H1 (cell line): ENCODE data around the gene TTC8. TPM values are rescaled to one million over a fixed set of nuclear protein-coding genes. Genes with fewer than 3 reads are reported as not detected.

Experiments used
- CTCF ChIA-PET: fragments of 300-600 bp; sonication (Branson Sonifier 250); formaldehyde crosslinking; loops from one replicate; lab custom pipeline; 2021; ENCODE audit not compliant: partially characterized antibody; lab: Charles Lee
- POLR2A ChIA-PET: fragments of 300-600 bp; sonication (Branson Sonifier 250); formaldehyde crosslinking; loops from one replicate; lab custom pipeline; 2021; ENCODE audit warnings: inconsistent platforms; ENCODE audit not compliant: partially characterized antibody; lab: Charles Lee
- DNase-seq, 2 experiments: peaks; one replicate each; pipeline versions ENCODE4 v3.0.0 to v3.0.0-alpha.2; 2010 to 2022; ENCODE audit warnings: low spot score in 2 of 2, low read depth in 1 of 2, mixed read lengths in 1 of 2
- FAIRE-seq: peaks from 2 replicates; lab custom pipeline; 2011; peaks lifted over from hg19 to GRCh38; lab: Jason Lieb, UNC
- H2AFZ ChIP-seq: 2 replicates; pipeline ENCODE4 v1.8.1; 2012; ENCODE audit warnings: low read length, inconsistent platforms
- H2AK5ac ChIP-seq: 2 replicates; pipeline ENCODE4 v1.6.1; 2013; ENCODE audit warnings: low read depth, low read length
- H2BK120ac ChIP-seq: replicated peaks from 2 replicates; pipeline ENCODE3; 2013; ENCODE audit warnings: low read depth, low read length, inconsistent platforms
- H2BK12ac ChIP-seq: 2 replicates; pipeline ENCODE4 v1.6.1; 2013; ENCODE audit warnings: low read depth, low read length
- H2BK15ac ChIP-seq: 2 replicates; pipeline ENCODE4 v1.6.1; 2013; ENCODE audit warnings: low read length
- H2BK20ac ChIP-seq: 2 replicates; pipeline ENCODE4 v1.6.1; 2013; ENCODE audit warnings: low read length
- H2BK5ac ChIP-seq: 2 replicates; pipeline ENCODE4 v1.6.1; 2013; ENCODE audit warnings: low read depth, low read length
- H3K14ac ChIP-seq: 2 replicates; pipeline ENCODE4 v1.6.1; 2013; ENCODE audit warnings: inconsistent platforms; ENCODE audit not compliant: insufficient read length
- H3K18ac ChIP-seq: 2 replicates; pipeline ENCODE4 v1.6.1; 2013; ENCODE audit warnings: low read length; ENCODE audit errors: extremely low read depth
- H3K23ac ChIP-seq: 2 replicates; pipeline ENCODE4 v1.6.1; 2013; ENCODE audit warnings: inconsistent platforms; ENCODE audit not compliant: insufficient read length
- H3K23me2 ChIP-seq: 2 replicates; pipeline ENCODE4 v1.6.1; 2013; ENCODE audit warnings: low read depth, low read length
- H3K27ac ChIP-seq: 2 replicates; pipeline ENCODE4 v1.6.1; 2011; ENCODE audit warnings: low read depth, low read length, inconsistent platforms
- H3K27me3 ChIP-seq, 4 experiments: replicated peaks in 1 of 4; 1 replicate in 1 of 4; 2 replicates in 3 of 4; pipeline versions ENCODE4 v1.6.1 to v1.8.1; 2011 to 2013; ENCODE audit warnings: low read length in 3 of 4, mild to moderate bottlenecking in 3 of 4, inconsistent platforms in 2 of 4, mixed read lengths in 2 of 4, moderate library complexity in 1 of 4; ENCODE audit not compliant: control insufficient read depth in 3 of 4, insufficient read depth in 3 of 4; ENCODE audit errors: extremely low read depth in 1 of 4
- H3K36me3 ChIP-seq, 4 experiments: 2 replicates each; pipeline versions ENCODE4 v1.6.1 to v1.8.1; 2011 to 2013; ENCODE audit warnings: mild to moderate bottlenecking in 4 of 4, low read length in 3 of 4, moderate library complexity in 2 of 4, control low read depth in 1 of 4, inconsistent platforms in 1 of 4; ENCODE audit not compliant: insufficient read depth in 4 of 4, control insufficient read depth in 2 of 4
- H3K4ac ChIP-seq: replicated peaks from 2 replicates; pipeline ENCODE3; 2013; ENCODE audit warnings: low read length, low read depth, mixed read lengths, inconsistent platforms; ENCODE audit not compliant: insufficient read length
- H3K4me1 ChIP-seq, 4 experiments: replicated peaks in 1 of 4; 1 replicate in 1 of 4; 2 replicates in 3 of 4; pipeline versions ENCODE4 v1.6.1 to v1.8.1; 2011 to 2013; ENCODE audit warnings: low read length in 3 of 4, inconsistent platforms in 2 of 4, mixed read lengths in 1 of 4; ENCODE audit not compliant: insufficient read depth in 4 of 4, control insufficient read depth in 3 of 4
- H3K4me2 ChIP-seq, 2 experiments: 2 replicates each; pipeline versions ENCODE4 v1.6.1 to v1.8.1; 2011 to 2013; ENCODE audit warnings: low read depth in 2 of 2, low read length in 2 of 2, control low read depth in 1 of 2, inconsistent platforms in 1 of 2, mild to moderate bottlenecking in 1 of 2; ENCODE audit not compliant: insufficient read depth in 1 of 2
- H3K4me3 ChIP-seq, 4 experiments: fragments of 200-600, 300-600 bp in 1 of 4; sonication (generic), shearing (Covaris generic), sonication (Bioruptor Twin) in 1 of 4; 2 replicates each; pipeline versions ENCODE4 v1.5.1 to v1.8.1; 2011 to 2016; ENCODE audit warnings: low read length in 4 of 4, low read depth in 3 of 4, control low read depth in 2 of 4, inconsistent platforms in 2 of 4, mild to moderate bottlenecking in 2 of 4, mixed read lengths in 1 of 4, moderate library complexity in 1 of 4; ENCODE audit not compliant: insufficient read depth in 2 of 4; ENCODE audit errors: extremely low read depth in 1 of 4
- H3K56ac ChIP-seq: replicated peaks from 2 replicates; pipeline ENCODE3; 2013; ENCODE audit warnings: low read depth, mild to moderate bottlenecking, mixed read lengths, low read length, inconsistent platforms; ENCODE audit not compliant: insufficient read length
- H3K79me1 ChIP-seq: 2 replicates; pipeline ENCODE4 v1.6.1; 2013; ENCODE audit warnings: low read depth, low read length, control low read depth
- H3K79me2 ChIP-seq, 2 experiments: 2 replicates each; pipeline versions ENCODE4 v1.6.1 to v1.8.1; 2012 to 2013; ENCODE audit warnings: low read length in 2 of 2, mild to moderate bottlenecking in 2 of 2, inconsistent platforms in 1 of 2; ENCODE audit not compliant: insufficient read depth in 2 of 2, control insufficient read depth in 1 of 2
- H3K9ac ChIP-seq, 4 experiments: replicated peaks in 1 of 4; 1 replicate in 1 of 4; 2 replicates in 3 of 4; pipeline versions ENCODE4 v1.6.1 to v1.8.1; 2011 to 2013; ENCODE audit warnings: low read depth in 3 of 4, low read length in 3 of 4, control low read depth in 2 of 4, mild to moderate bottlenecking in 2 of 4, moderate library complexity in 2 of 4, inconsistent platforms in 1 of 4; ENCODE audit errors: extremely low read depth in 1 of 4
- H3K9me3 ChIP-seq, 2 experiments: 2 replicates each; pipeline versions ENCODE4 v1.6.1 to v1.8.1; 2012 to 2013; ENCODE audit warnings: mild to moderate bottlenecking in 2 of 2, moderate library complexity in 2 of 2, control low read depth in 1 of 2, inconsistent platforms in 1 of 2, low read depth in 1 of 2, low read length in 1 of 2, mixed read lengths in 1 of 2; ENCODE audit not compliant: insufficient read depth in 2 of 2
- H4K20me1 ChIP-seq, 2 experiments: replicated peaks in 1 of 2; 2 replicates each; pipeline versions ENCODE3 to v1.8.1; 2011 to 2013; ENCODE audit warnings: inconsistent platforms in 2 of 2, low read length in 2 of 2, mild to moderate bottlenecking in 1 of 2; ENCODE audit not compliant: insufficient read depth in 2 of 2, control insufficient read depth in 1 of 2
- H4K5ac ChIP-seq: 2 replicates; pipeline ENCODE4 v1.6.1; 2013; ENCODE audit warnings: low read length, low read depth, mixed read lengths, inconsistent platforms; ENCODE audit not compliant: insufficient read length
- H4K8ac ChIP-seq: 2 replicates; pipeline ENCODE4 v1.8.0; 2013; ENCODE audit warnings: mild to moderate bottlenecking, moderate library complexity, low read length, inconsistent platforms; ENCODE audit not compliant: insufficient read depth; ENCODE audit errors: extremely low read depth
- H4K91ac ChIP-seq: replicated peaks from 2 replicates; pipeline ENCODE3; 2013; ENCODE audit warnings: low read length, mixed read lengths, inconsistent platforms; ENCODE audit not compliant: insufficient read length
- ASH2L ChIP-seq: fragments of 200-600, 300-600 bp; sonication (generic); IDR thresholded peaks from one replicate; pipeline ENCODE4 v1.7.1; 2017; ENCODE audit warnings: low read length
- ATF2 ChIP-seq: IDR thresholded peaks from 2 replicates; pipeline ENCODE4 v1.6.1; 2012; ENCODE audit warnings: low read length, inconsistent platforms
- CBX8 ChIP-seq: fragments of 300-800, 300-1000 bp; sonication (generic); IDR thresholded peaks from 2 replicates; pipeline ENCODE4 v1.7.1; 2016; ENCODE audit warnings: low read depth, low read length, borderline replicate concordance
- CHD1 ChIP-seq: IDR thresholded peaks from 2 replicates; pipeline ENCODE4 v1.6.1; 2012; ENCODE audit warnings: low read depth, low read length, improper control_type of control experiment
- HDAC2 ChIP-seq, 2 experiments: fragments of 300-600 bp in 1 of 2; sonication (generic) in 1 of 2; IDR thresholded peaks; 2 replicates each; pipeline ENCODE4 v1.6.1; 2011 to 2012; ENCODE audit warnings: low read depth in 2 of 2, low read length in 2 of 2, mild to moderate bottlenecking in 2 of 2, moderate library complexity in 2 of 2, borderline replicate concordance in 1 of 2, inconsistent platforms in 1 of 2
- JUND ChIP-seq: IDR thresholded peaks from 2 replicates; pipeline ENCODE4 v1.6.1; 2011; ENCODE audit warnings: mild to moderate bottlenecking, improper control_type of control experiment, low read length
- KDM1A ChIP-seq: fragments of 200-600, 300-600 bp; sonication (generic); IDR thresholded peaks from 2 replicates; pipeline ENCODE4 v1.7.1; 2016; ENCODE audit warnings: mild to moderate bottlenecking, low read length, borderline replicate concordance
- MAFK ChIP-seq: IDR thresholded peaks from 2 replicates; pipeline ENCODE4 v1.6.1; 2012; ENCODE audit warnings: low read depth, mild to moderate bottlenecking, improper control_type of control experiment, low read length
- POU5F1 ChIP-seq: IDR thresholded peaks from 2 replicates; pipeline ENCODE4 v1.6.1; 2011; ENCODE audit warnings: low read depth, mild to moderate bottlenecking, low read length, moderate library complexity
- RFX5 ChIP-seq: IDR thresholded peaks from 2 replicates; pipeline ENCODE4 v1.6.1; 2011; ENCODE audit warnings: low read depth, low read length, improper control_type of control experiment, borderline replicate concordance
- TEAD4 ChIP-seq: IDR thresholded peaks from 2 replicates; pipeline ENCODE4 v1.6.1; 2012; ENCODE audit warnings: low read depth, low read length, inconsistent platforms, mixed read lengths
- WGBS, 2 experiments: shearing (Covaris generic) in 1 of 2; methylation state at CpG; one replicate each; pipeline versions ENCODE4 v1.1.6 to v1.1.7; 2013 to 2015; ENCODE audit warnings: low lambda C conversion rate in 2 of 2, mixed read lengths in 2 of 2, inconsistent platforms in 1 of 2, low coverage in 1 of 2, missing lambda C conversion rate in 1 of 2; ENCODE audit not compliant: insufficient replicate concordance in 2 of 2, insufficient coverage in 1 of 2, insufficient read length in 1 of 2; ENCODE audit errors: extremely low coverage in 1 of 2, missing lambda C conversion rate in 1 of 2; 5-methylcytosine and 5-hydroxymethylcytosine counted together
- polyA plus RNA-seq, 7 experiments: library from polyadenylated mRNA; depleted of rRNA in 3 of 7; stranded (reverse) in 5 of 7; unstranded in 2 of 7; fragments of >200 nt in 5 of 7; fragments of 200-250 nt in 2 of 7; gene quantifications; 1 replicate in 5 of 7; 2 replicates in 1 of 7; 4 replicates in 1 of 7; pipeline versions ENCODE4 v1.2.1 to v1.2.3, GENCODE V29; 2011 to 2013; ENCODE audit warnings: missing spikeins in 2 of 7, mixed read lengths in 2 of 7
- total RNA-seq: library from RNA; stranded (reverse); fragmentation: NEBNext Ultra II Directional; extraction: Animal tissue kit (Norgen Biotek cat#: 25700); gene quantifications from 2 replicates; pipeline ENCODE4 v1.2.1, GENCODE V29; 2021

TTC8 gene
- total and polyA plus RNA-seq, 2 of the 8 experiments (the other 6 are each of a cell fraction or from before 2014, with no cell fraction given), result 13.1 to 13.5 TPM

- H3K9me3 ChIP-seq, result 0 out of 4 replicates have a peak, but pooled peaks cover 0 to 4% of the 10 kb centered on the region in 2 experiments
- peaks cover 0 to 4% (median 1%) of the 10 kb centered on the region in 4 experiments; a peak in 2 of 8 replicates for H3K36me3 ChIP-seq
- FAIRE-seq (no peak), DNase-seq (no peak)
- H4K5ac ChIP-seq, result no peak overlapping the region
- no peaks in the 10 kb centered on the region for H3K4me1 ChIP-seq
- no peak overlapping the region for H3K4me3 ChIP-seq
- no peak overlapping the region for H4K91ac ChIP-seq
- no peaks in the 10 kb centered on the region for H3K23me2 ChIP-seq
- CTCF ChIA-PET, result no interaction called here
- no peak overlapping the region for H3K18ac ChIP-seq
- no peak overlapping the region for H3K4ac ChIP-seq
- H2BK20ac ChIP-seq, result no peak overlapping the region
- no peak overlapping the region for H3K9ac ChIP-seq
- H2BK12ac ChIP-seq, result no peak overlapping the region
- H2BK120ac ChIP-seq, result no peak overlapping the region
- no peaks in the 10 kb centered on the region for H3K79me2 ChIP-seq
- H3K56ac ChIP-seq, result no peak overlapping the region
- no peak overlapping the region for H3K4me2 ChIP-seq
- no peak overlapping the region for H4K8ac ChIP-seq
- no peak overlapping the region for H2AK5ac ChIP-seq
- H2AFZ ChIP-seq, result no peak overlapping the region
- no peaks in the 10 kb centered on the region for H3K27me3 ChIP-seq
- 85% methylated on average over 1 of the region's 1 CpG; no CpG with 5 or more reads in 1 of the 2 experiments for WGBS, 2 experiments
- POLR2A ChIA-PET, result interaction anchor here (1.3 kb wide), 1 partner anchor 13 kb away, joined by 4 read pairs; no protein-coding TSS in a partner anchor
- H2BK15ac ChIP-seq, result no peak overlapping the region
- H3K23ac ChIP-seq, result no peak overlapping the region
- no peaks in the 10 kb centered on the region for H4K20me1 ChIP-seq
- no peak overlapping the region for H2BK5ac ChIP-seq
- no peak overlapping the region for H3K27ac ChIP-seq
- H3K79me1 ChIP-seq, result no peaks in the 10 kb centered on the region
- no peak overlapping the region for H3K14ac ChIP-seq
- no peak for TF ChIP-seq TEAD4
- TF ChIP-seq POU5F1, result no peak
- no peak for TF ChIP-seq HDAC2 (IDR thresholded peaks at IDR 0.05; ENCODE audit: borderline replicate concordance in 1 of 2, low read depth in 2 of 2, low read length in 2 of 2)
- TF ChIP-seq RFX5, result no peak
- TF ChIP-seq CHD1, result no peak
- TF ChIP-seq MAFK, result no peak
- no peak for TF ChIP-seq KDM1A
- no peak for TF ChIP-seq JUND
- TF ChIP-seq ATF2, result no peak
- TF ChIP-seq ASH2L, result no peak
- TF ChIP-seq CBX8, result no peak
Measured at GRCh38 chr14:88882236-88882635, 57.8 kb downstream of the TTC8 start.
